Tibial nerve (tissue), 4 donors: ENCODE data around the gene FAM135A. TPM values are rescaled to one million over a fixed set of nuclear protein-coding genes. Genes with fewer than 3 reads are reported as not detected.

ENCODE experiments used
- DNase-seq, 2 donors: peaks; one replicate each; pipeline ENCODE4 v3.0.0-alpha.2; 2019; ENCODE audit warnings: low spot score in 2 of 2
- H3K27ac ChIP-seq, 4 donors: fragments of 200-600 bp; sonication (generic) in 3 of 4; one replicate each; pipeline ENCODE4 v1.5.1; 2017 to 2019; ENCODE audit warnings: mild to moderate bottlenecking in 1 of 4
- H3K27me3 ChIP-seq, 2 donors: fragments of 200-600 bp; sonication (generic) in 1 of 2; one replicate each; pipeline versions ENCODE4 v1.5.1 to v1.6.0; 2017 to 2019
- H3K36me3 ChIP-seq, 3 donors: fragments of 200-600 bp; sonication (generic); one replicate each; pipeline ENCODE4 v1.5.1; 2018 to 2019
- H3K4me1 ChIP-seq, 4 donors: fragments of 200-600 bp; sonication (generic) in 3 of 4; one replicate each; pipeline ENCODE4 v1.5.1; 2017 to 2019
- H3K4me3 ChIP-seq, 4 donors: fragments of 200-600 bp; sonication (generic) in 3 of 4; one replicate each; pipeline ENCODE4 v1.5.1; 2017 to 2019; ENCODE audit warnings: mild to moderate bottlenecking in 1 of 4, moderate library complexity in 1 of 4
- H3K9me3 ChIP-seq, 4 donors: fragments of 200-600 bp; sonication (generic) in 3 of 4; one replicate each; pipeline ENCODE4 v1.5.1; 2017 to 2019
- EP300 ChIP-seq, 2 donors: sonication (generic); formaldehyde crosslinking; IDR thresholded peaks; one replicate each; pipeline ENCODE4 v1.6.1; 2017; ENCODE audit warnings: antibody characterized with exemption in 2 of 2, mild to moderate bottlenecking in 1 of 2
- POLR2A ChIP-seq, 2 donors: fragments of 450-650 bp; IDR thresholded peaks; one replicate each; pipeline ENCODE4 v1.6.1; 2017; ENCODE audit warnings: antibody characterized with exemption in 2 of 2, mild to moderate bottlenecking in 2 of 2, moderate library complexity in 2 of 2
- WGBS, 2 donors: methylation state at CpG; one replicate each; pipeline ENCODE4 v1.1.5; 2018; 5-methylcytosine and 5-hydroxymethylcytosine counted together
- total RNA-seq, 4 donors: library from RNA; depleted of rRNA; stranded (reverse); fragments of >200 nt; gene quantifications; one replicate each; pipeline ENCODE4 v1.1.0, GENCODE V29; 2016
- TF ChIP-seq, protein P1 (sequence below), 5 experiments: fragments of 200-600 bp in 3 of 5; fragments of 450-650 bp in 2 of 5; sonication (generic) in 3 of 5; IDR thresholded peaks; one replicate each; pipeline ENCODE4 v1.5.1; 2016 to 2019; ENCODE audit warnings: antibody characterized with exemption in 5 of 5, mild to moderate bottlenecking in 3 of 5, moderate library complexity in 2 of 5

Gene FAM135A
- total RNA-seq, 4 donors from 2014 or later = 23.7 to 30.8 (median 27.3) TPM

DNA sequence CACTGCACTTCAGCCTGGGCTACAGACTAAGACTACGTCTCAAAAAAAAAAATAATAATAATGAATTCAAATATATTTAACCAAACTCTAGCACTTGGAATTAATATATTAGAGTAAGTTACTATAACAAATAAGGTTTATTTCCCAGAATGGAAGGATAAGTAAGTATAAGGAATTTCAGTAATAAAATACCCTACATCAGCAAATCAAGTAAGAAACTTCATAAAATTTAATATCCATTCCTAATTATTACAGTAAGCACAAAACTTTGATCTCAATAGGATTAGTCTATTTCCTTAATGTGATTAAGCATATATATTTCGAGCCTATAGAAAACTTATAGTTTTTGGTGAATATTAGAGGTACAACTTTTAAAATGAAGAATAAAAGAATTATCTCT, 116.7 kb downstream of the FAM135A start:
- Histone ChIP-seq H3K4me3 (no peak overlapping the region), H3K27ac (no peak overlapping the region), H3K9me3 (no peaks in the 10 kb centered on the region), H3K27me3 (no peaks in the 10 kb centered on the region), H3K36me3 (peaks cover 0 to 42% (median 0%) of the 10 kb centered on the region in 3 donors), H3K4me1 (no peaks in the 10 kb centered on the region)
- TF ChIP-seq POLR2A (IDR thresholded peaks at IDR 0.05) = no peak
- TF ChIP-seq, protein P1, sequence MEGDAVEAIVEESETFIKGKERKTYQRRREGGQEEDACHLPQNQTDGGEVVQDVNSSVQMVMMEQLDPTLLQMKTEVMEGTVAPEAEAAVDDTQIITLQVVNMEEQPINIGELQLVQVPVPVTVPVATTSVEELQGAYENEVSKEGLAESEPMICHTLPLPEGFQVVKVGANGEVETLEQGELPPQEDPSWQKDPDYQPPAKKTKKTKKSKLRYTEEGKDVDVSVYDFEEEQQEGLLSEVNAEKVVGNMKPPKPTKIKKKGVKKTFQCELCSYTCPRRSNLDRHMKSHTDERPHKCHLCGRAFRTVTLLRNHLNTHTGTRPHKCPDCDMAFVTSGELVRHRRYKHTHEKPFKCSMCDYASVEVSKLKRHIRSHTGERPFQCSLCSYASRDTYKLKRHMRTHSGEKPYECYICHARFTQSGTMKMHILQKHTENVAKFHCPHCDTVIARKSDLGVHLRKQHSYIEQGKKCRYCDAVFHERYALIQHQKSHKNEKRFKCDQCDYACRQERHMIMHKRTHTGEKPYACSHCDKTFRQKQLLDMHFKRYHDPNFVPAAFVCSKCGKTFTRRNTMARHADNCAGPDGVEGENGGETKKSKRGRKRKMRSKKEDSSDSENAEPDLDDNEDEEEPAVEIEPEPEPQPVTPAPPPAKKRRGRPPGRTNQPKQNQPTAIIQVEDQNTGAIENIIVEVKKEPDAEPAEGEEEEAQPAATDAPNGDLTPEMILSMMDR (IDR thresholded peaks at IDR 0.05) = no peak
- no peak for TF ChIP-seq EP300 (IDR thresholded peaks at IDR 0.05)
- no peak for DNase-seq
- 93 to 96% methylated on average over 2 of the region's 2 CpGs for WGBS, 2 donors

DNA sequence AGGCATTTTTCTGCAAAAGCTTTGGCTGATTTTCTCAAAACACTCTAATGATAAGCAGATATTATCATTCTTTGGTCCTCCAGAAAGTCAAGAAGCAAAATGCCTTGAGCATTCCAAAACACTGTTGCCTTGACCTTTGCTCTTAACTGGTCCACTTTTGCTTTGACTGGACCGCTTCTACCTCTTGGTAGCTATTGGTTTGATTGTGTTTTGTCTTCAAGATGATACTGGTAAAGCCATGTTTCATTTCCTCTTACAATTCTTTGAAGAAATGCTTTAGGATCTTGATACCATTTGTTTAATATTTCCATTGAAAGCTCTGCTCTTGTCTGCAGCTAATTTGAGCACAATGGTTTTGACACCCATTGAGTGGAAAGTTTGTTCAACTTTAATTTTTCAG, 117.8 kb downstream of the FAM135A start:
- TF ChIP-seq, protein P1 (IDR thresholded peaks at IDR 0.05) = no peak
- no peak for TF ChIP-seq POLR2A (IDR thresholded peaks at IDR 0.05)

DNA sequence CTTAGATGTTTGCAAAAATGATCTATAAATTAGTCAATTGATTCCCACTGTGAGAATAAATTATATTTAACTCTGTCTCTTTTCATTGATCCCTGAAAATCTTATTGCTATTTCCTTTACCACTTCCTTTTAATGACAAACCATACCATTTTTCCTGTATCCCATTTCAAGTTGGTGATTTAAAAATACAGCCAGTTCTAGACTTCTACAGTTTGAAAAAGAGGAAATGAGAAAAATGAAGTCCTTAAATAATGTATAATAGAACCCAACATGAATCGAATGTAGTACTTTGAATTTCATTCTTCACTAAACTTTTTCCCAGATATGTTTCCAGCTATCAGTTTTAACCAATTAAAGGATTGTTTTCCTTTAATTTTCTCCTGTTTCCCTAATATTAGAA, 124.0 kb downstream of the FAM135A start:
- Histone ChIP-seq H3K4me3 (no peak overlapping the region), H3K27ac (no peak overlapping the region), H3K9me3 (no peaks in the 10 kb centered on the region), H3K27me3 (no peaks in the 10 kb centered on the region), H3K4me1 (no peaks in the 10 kb centered on the region), H3K36me3 (peaks cover 0 to 55% (median 0%) of the 10 kb centered on the region in 3 donors)
- no peak for DNase-seq
- WGBS, 2 donors = 80 to 82% methylated on average over 1 of the region's 1 CpG
- TF ChIP-seq, protein P1 (IDR thresholded peaks at IDR 0.05) = no peak
- TF ChIP-seq EP300 (IDR thresholded peaks at IDR 0.05) (no peak), POLR2A (IDR thresholded peaks at IDR 0.05) (no peak)

More for the DNA sequence above, 117.8 kb downstream of the FAM135A start:
- Histone ChIP-seq H3K36me3 (peaks cover 0 to 38% (median 0%) of the 10 kb centered on the region in 3 donors), H3K27me3 (no peaks in the 10 kb centered on the region), H3K4me1 (no peaks in the 10 kb centered on the region), H3K27ac (no peak overlapping the region), H3K4me3 (no peak overlapping the region), H3K9me3 (no peaks in the 10 kb centered on the region)
- no peak for DNase-seq
- WGBS, 2 donors = 79 to 93% methylated on average over 1 of the region's 1 CpG

DNA sequence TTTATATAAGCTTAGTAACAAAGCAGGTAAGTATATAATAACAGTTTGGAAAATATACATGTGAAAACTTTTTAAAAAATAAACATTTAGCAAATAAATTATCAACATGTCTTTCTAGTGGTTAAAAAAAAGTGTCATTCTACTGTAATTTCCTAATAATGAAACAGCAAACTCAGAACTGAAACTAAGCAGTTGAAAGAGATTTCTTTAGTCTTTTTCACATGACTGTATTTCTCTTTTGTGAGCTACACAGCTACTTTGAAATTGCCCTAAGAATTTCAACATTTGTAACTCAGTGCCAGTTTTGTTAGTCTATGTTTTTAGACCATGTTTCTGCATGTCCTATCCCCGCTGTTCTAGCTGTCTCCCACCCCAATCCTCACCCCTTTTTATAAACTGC, 125.1 kb downstream of the FAM135A start:
- Histone ChIP-seq H3K9me3 (no peaks in the 10 kb centered on the region), H3K27me3 (no peaks in the 10 kb centered on the region), H3K4me1 (no peaks in the 10 kb centered on the region), H3K4me3 (no peak overlapping the region), H3K27ac (no peak overlapping the region), H3K36me3 (peaks cover 0 to 56% (median 0%) of the 10 kb centered on the region in 3 donors)
- TF ChIP-seq, protein P1 (IDR thresholded peaks at IDR 0.05) = no peak
- no peak for TF ChIP-seq POLR2A (IDR thresholded peaks at IDR 0.05)
- TF ChIP-seq EP300 (IDR thresholded peaks at IDR 0.05) = no peak
- no peak for DNase-seq
- 85 to 87% methylated on average over 1 of the region's 1 CpG for WGBS, 2 donors

DNA sequence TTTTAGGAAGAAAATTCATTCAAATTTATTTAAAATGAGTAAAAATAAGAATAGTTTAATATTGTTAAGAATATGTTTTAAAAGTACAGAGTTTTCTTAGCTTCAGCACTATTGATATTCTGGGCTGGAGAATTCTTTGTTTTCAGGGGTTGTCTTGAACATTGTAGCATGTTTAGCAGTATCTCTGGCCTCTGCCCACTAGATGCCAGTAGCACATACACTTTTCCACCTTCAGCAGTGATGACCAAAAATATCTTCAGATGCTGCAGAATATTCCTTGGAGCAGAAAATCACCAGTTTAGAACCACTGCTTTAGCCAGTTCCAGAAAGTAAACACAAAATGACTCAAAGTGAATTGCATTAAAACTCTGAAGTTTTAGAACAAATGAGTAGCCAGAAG, 134.0 kb downstream of the FAM135A start:
- Histone ChIP-seq H3K36me3 (peaks cover 0 to 25% (median 0%) of the 10 kb centered on the region in 3 donors), H3K27me3 (no peaks in the 10 kb centered on the region), H3K27ac (no peak overlapping the region), H3K4me1 (no peaks in the 10 kb centered on the region), H3K9me3 (no peaks in the 10 kb centered on the region), H3K4me3 (no peak overlapping the region)
- no peak for TF ChIP-seq POLR2A (IDR thresholded peaks at IDR 0.05)
- TF ChIP-seq, protein P1 (IDR thresholded peaks at IDR 0.05) = peak in 2 of 5 experiments; percentile 14 to 26
- no peak for TF ChIP-seq EP300 (IDR thresholded peaks at IDR 0.05)
- DNase-seq = no peak
